Ectodermal cell (in vitro differentiated cells): ENCODE measurements around the gene CUL3.
"Not testable (repeated sequence)": the region's sequence is repeated elsewhere in the genome, so short reads cannot be mapped to it uniquely, and the experiment has no call there.

Experiments
- H3K27ac ChIP-seq: 2 replicates; pipeline ENCODE4 v1.7.0; 2013; ENCODE audit warnings: mild to moderate bottlenecking, low read depth, low read length; ENCODE audit not compliant: insufficient read depth, poor library complexity, severe bottlenecking
- H3K27me3 ChIP-seq: 2 replicates; pipeline ENCODE4 v1.7.0; 2013; ENCODE audit warnings: mild to moderate bottlenecking, low read length; ENCODE audit not compliant: insufficient read depth, control insufficient read depth, poor library complexity, severe bottlenecking
- H3K36me3 ChIP-seq: one replicate; pipeline ENCODE4 v1.7.0; 2013; ENCODE audit warnings: low read length; ENCODE audit not compliant: control insufficient read depth, insufficient read depth
- H3K4me1 ChIP-seq: one replicate; pipeline ENCODE4 v1.7.0; 2013; ENCODE audit warnings: low read length; ENCODE audit not compliant: control insufficient read depth, insufficient read depth
- H3K4me3 ChIP-seq: 2 replicates; pipeline ENCODE4 v1.7.0; 2013; ENCODE audit warnings: low read depth, low read length, control low read depth; ENCODE audit not compliant: insufficient read depth
- H3K9me3 ChIP-seq: 2 replicates; pipeline ENCODE4 v1.7.0; 2013; ENCODE audit warnings: mild to moderate bottlenecking, low read length, moderate library complexity; ENCODE audit not compliant: control insufficient read depth
- WGBS, 2 experiments: methylation state at CpG; one replicate each; pipeline ENCODE4 v1.1.7; 2013; ENCODE audit warnings: missing lambda C conversion rate in 2 of 2; 5-methylcytosine and 5-hydroxymethylcytosine counted together

CUL3 gene

GRCh38 chr2:224485081-224486014, 99.8 kb downstream of the CUL3 start:
- H3K36me3 ChIP-seq, H3K27ac ChIP-seq, H3K4me3 ChIP-seq, H3K27me3 ChIP-seq, H3K9me3 ChIP-seq, H3K4me1 ChIP-seq: not testable (repeated sequence)
- WGBS, 2 experiments = 69 to 71% methylated on average over 18 of the region's 18 CpGs

DNA sequence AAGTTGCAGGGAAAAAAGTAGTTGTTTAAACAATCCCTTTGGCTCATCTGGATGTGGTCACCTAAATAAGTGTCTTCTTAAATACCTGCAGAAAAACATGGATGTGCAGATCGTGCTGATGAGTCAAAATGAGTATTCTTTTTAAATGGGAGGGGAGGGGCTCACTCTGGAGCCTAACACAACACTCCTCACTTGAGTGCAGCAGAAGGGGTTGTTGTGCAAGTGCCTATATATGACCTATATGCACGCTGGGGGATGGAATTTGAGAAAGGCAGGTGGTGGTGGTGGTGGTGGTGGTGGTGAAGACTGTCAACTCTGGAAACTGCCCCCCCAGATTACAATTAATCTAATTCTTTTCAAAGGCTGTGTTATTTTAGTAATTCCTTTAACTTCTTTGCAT, 105.3 kb downstream of the CUL3 start:
- no peak overlapping the region for H3K27ac ChIP-seq
- H3K4me3 ChIP-seq = no peak overlapping the region
- H3K4me1 ChIP-seq = no peaks in the 10 kb centered on the region
- H3K9me3 ChIP-seq = no peaks in the 10 kb centered on the region
- H3K27me3 ChIP-seq = no peaks in the 10 kb centered on the region
- WGBS, 2 experiments = 91 to 93% methylated on average over 1 to 2 of the region's 2 CpGs
- H3K36me3 ChIP-seq = peaks cover 20% of the 10 kb centered on the region

- H3K27ac ChIP-seq = no peak overlapping the region
- no peaks in the 10 kb centered on the region for H3K27me3 ChIP-seq
- H3K36me3 ChIP-seq = peaks cover 31% of the 10 kb centered on the region
- WGBS, 2 experiments = 97% methylated on average over 3 of the region's 3 CpGs
- H3K4me1 ChIP-seq = no peaks in the 10 kb centered on the region
- no peaks in the 10 kb centered on the region for H3K9me3 ChIP-seq
- no peak overlapping the region for H3K4me3 ChIP-seq
Measured at GRCh38 chr2:224472827-224473226, 112.3 kb downstream of the CUL3 start.

DNA sequence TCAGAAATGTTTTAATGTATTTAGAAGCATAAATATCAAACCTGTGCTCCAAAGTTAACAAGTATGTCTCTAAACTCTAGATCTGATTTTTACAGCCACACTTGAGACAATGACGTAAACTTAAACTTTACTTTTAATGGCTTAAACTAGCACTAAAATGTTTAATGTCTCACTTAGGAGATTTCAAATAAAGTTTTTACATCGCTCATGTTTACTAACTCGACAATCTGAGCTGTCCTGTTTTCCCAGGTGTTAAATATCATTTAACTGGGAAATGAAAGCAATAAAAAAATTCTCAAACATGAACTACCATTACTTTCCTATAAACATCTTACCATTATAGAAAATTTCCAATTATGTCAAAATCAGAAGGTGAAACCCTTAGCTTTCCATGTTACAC, 113.0 kb downstream of the CUL3 start:
- no peak overlapping the region for H3K27ac ChIP-seq

DNA sequence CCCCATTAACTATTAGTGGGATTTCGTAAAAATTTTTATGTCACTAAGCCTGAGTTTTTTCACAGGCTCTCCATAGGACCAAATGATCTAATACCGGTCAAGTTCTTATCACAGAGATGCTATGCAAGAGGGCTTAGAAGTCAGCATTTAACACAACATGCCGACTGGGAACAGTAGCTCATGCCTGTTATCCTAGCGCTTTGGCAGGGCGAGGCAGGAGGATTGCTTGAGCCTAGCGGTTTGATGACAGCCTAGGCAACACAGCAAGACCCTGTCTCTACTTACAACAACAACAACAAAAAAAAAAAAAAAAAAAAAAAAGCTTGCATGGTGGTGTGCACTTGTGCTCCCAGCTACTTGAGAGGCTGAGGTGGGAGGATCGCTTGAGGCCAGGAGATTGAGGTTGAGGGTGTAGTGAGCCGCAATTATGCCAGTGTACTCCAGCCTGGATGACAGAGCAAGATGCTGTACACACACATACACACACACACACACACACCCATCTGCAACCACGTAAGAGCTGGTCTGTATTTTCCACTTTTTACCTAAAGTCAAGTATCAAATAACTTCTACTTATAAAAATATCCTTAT, 115.7 kb downstream of the CUL3 start:
- peaks cover 7% of the 10 kb centered on the region for H3K36me3 ChIP-seq
- 85 to 96% methylated on average over 8 to 9 of the region's 9 CpGs for WGBS, 2 experiments
- no peaks in the 10 kb centered on the region for H3K27me3 ChIP-seq
- H3K9me3 ChIP-seq = no peaks in the 10 kb centered on the region
- H3K4me3 ChIP-seq = no peak overlapping the region
- peaks cover 15% of the 10 kb centered on the region for H3K4me1 ChIP-seq
- H3K27ac ChIP-seq = no peak overlapping the region

More for the DNA sequence above, 113.0 kb downstream of the CUL3 start:
- 94% methylated on average over 3 of the region's 3 CpGs; no CpG with 5 or more reads in 1 of the 2 experiments for WGBS, 2 experiments
- H3K27me3 ChIP-seq = no peaks in the 10 kb centered on the region
- peaks cover 5% of the 10 kb centered on the region for H3K4me1 ChIP-seq
- no peaks in the 10 kb centered on the region for H3K9me3 ChIP-seq
- H3K36me3 ChIP-seq = peaks cover 25% of the 10 kb centered on the region
- no peak overlapping the region for H3K4me3 ChIP-seq

DNA sequence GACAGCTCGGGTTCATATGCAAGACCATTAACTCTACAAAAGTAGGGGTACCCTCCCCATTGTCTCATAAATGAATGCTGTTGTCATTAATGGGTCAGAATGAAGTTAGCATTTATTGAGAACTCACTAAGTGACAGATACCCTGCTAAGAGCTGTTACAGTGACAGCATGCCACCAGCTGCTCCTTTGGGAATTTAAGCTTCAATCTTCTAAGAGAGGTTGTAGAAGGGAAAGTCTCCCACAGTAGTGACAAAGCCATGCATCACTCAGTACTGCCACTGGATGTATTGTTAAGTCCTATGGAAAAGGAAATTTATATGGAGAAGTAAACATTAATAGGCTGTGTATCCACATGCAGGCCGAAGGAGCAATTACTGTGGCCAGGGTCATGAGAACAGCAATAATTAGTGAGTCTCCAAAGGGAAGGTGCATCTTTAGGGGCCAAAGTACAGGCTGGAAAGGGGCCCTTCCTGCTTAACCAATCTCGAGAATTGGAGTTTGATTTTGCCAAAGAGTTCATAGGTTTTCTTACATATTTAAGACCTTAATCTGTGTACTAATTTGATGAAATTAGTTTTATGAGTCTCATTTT, 118.8 kb downstream of the CUL3 start:
- Histone ChIP-seq H3K4me1 (peaks cover 15% of the 10 kb centered on the region), H3K9me3 (no peaks in the 10 kb centered on the region), H3K27ac (no peak overlapping the region), H3K4me3 (no peak overlapping the region), H3K27me3 (no peaks in the 10 kb centered on the region), H3K36me3 (no peaks in the 10 kb centered on the region)
- 70 to 86% methylated on average over 2 to 3 of the region's 3 CpGs for WGBS, 2 experiments

GRCh38 chr2:224461391-224461790, 123.8 kb downstream of the CUL3 start:
- Histone ChIP-seq H3K4me3 (no peak overlapping the region), H3K9me3 (no peaks in the 10 kb centered on the region), H3K27me3 (no peaks in the 10 kb centered on the region), H3K36me3 (no peaks in the 10 kb centered on the region), H3K27ac (no peak overlapping the region), H3K4me1 (peaks cover 4% of the 10 kb centered on the region)
- 93 to 100% methylated on average over 1 of the region's 1 CpG for WGBS, 2 experiments

GRCh38 chr2:224457408-224458096, 127.6 kb downstream of the CUL3 start:
- WGBS, 2 experiments = 89 to 91% methylated on average over 10 of the region's 10 CpGs
- no peaks in the 10 kb centered on the region for H3K9me3 ChIP-seq
- no peaks in the 10 kb centered on the region for H3K4me1 ChIP-seq
- no peak overlapping the region for H3K4me3 ChIP-seq
- H3K27me3 ChIP-seq = no peaks in the 10 kb centered on the region
- H3K36me3 ChIP-seq = no peaks in the 10 kb centered on the region
- H3K27ac ChIP-seq = no peak overlapping the region

- no peaks in the 10 kb centered on the region for H3K27me3 ChIP-seq
- no peaks in the 10 kb centered on the region for H3K36me3 ChIP-seq
- H3K9me3 ChIP-seq = no peaks in the 10 kb centered on the region
- H3K4me3 ChIP-seq = no peak overlapping the region
- 91 to 98% methylated on average over 3 of the region's 3 CpGs for WGBS, 2 experiments
- no peaks in the 10 kb centered on the region for H3K4me1 ChIP-seq
- H3K27ac ChIP-seq = no peak overlapping the region
Measured at GRCh38 chr2:224453892-224454291, 131.3 kb downstream of the CUL3 start.
